BLaER1 treated with 17β-estradiol and CSF1 and Interleukin-3, amounts not matched to agents 10 nM and 100 nM (cell line): ENCODE data around the gene FUNDC2.

Source experiments
- H3K27ac ChIP-seq, 11 experiments: shearing (Covaris generic); formaldehyde crosslinking; 2 replicates each; pipeline ENCODE4 v1.8.1; 2022
- H3K27me3 ChIP-seq, 11 experiments: shearing (Covaris generic); formaldehyde crosslinking; 2 replicates each; pipeline ENCODE4 v1.8.1; 2022
- H3K36me3 ChIP-seq, 11 experiments: shearing (Covaris generic); formaldehyde crosslinking; 2 replicates each; pipeline ENCODE4 v1.8.1; 2022
- H3K4me1 ChIP-seq, 10 experiments: shearing (Covaris generic); formaldehyde crosslinking; 2 replicates each; pipeline ENCODE4 v1.8.1; 2022
- H3K4me2 ChIP-seq, 11 experiments: shearing (Covaris generic); formaldehyde crosslinking; 2 replicates each; pipeline ENCODE4 v1.8.1; 2022
- H3K4me3 ChIP-seq, 10 experiments: shearing (Covaris generic); formaldehyde crosslinking; 2 replicates each; pipeline ENCODE4 v1.8.1; 2022
- H3K9ac ChIP-seq, 11 experiments: shearing (Covaris generic); formaldehyde crosslinking; 2 replicates each; pipeline ENCODE4 v1.8.1; 2022
- H3K9me3 ChIP-seq, 11 experiments: shearing (Covaris generic); formaldehyde crosslinking; replicated peaks in 1 of 11; 2 replicates each; pipeline ENCODE4 v1.8.1; 2022
- H4K20me1 ChIP-seq, 11 experiments: shearing (Covaris generic); formaldehyde crosslinking; 2 replicates each; pipeline ENCODE4 v1.8.1; 2022
- Cebpa-rat ChIP-seq, 11 experiments: shearing (Covaris generic); IDR thresholded peaks; 2 replicates each; pipeline ENCODE4 v1.8.1; 2022

Gene FUNDC2

DNA sequence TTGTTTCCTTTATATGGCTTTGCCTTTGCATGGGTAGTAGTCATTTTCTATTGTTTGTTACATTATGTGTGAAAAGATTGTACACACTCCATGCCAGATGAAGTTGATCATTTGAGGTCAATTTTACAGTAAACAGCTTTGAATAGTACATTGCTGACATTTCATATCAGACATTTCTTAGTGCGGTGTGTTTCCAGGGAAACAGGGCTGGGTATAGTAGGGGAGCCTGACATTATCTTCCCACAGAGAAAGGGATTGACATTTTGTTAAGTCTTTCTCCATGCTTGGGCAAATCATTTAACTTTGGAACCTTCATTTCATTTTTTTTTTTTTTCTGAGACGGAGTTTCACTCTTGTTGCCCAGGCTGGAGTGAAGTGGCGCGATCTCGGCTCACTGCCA lies 5.0 kb downstream of the FUNDC2 start:
- H3K27ac ChIP-seq = no peak overlapping the region
- no peak overlapping the region for H3K4me3 ChIP-seq
- no peak overlapping the region for H3K4me2 ChIP-seq
- peaks cover 14 to 35% (median 30%) of the 10 kb centered on the region in 11 experiments; a peak in 19 of 22 replicates for H3K36me3 ChIP-seq
- H3K4me1 ChIP-seq = peaks cover 0 to 15% (median 13%) of the 10 kb centered on the region in 10 experiments; a peak in 15 of 20 replicates
- TF ChIP-seq Cebpa-rat (IDR thresholded peaks at IDR 0.05) = no peak
- H4K20me1 ChIP-seq = peaks cover 0 to 15% (median 0%) of the 10 kb centered on the region in 11 experiments; a peak in 4 of 22 replicates
- peaks cover 16 to 42% (median 31%) of the 10 kb centered on the region in 11 experiments for H3K9me3 ChIP-seq
- H3K27me3 ChIP-seq = peaks cover 0 to 73% (median 39%) of the 10 kb centered on the region in 11 experiments; a peak in 18 of 22 replicates
- H3K9ac ChIP-seq = no peak overlapping the region

DNA sequence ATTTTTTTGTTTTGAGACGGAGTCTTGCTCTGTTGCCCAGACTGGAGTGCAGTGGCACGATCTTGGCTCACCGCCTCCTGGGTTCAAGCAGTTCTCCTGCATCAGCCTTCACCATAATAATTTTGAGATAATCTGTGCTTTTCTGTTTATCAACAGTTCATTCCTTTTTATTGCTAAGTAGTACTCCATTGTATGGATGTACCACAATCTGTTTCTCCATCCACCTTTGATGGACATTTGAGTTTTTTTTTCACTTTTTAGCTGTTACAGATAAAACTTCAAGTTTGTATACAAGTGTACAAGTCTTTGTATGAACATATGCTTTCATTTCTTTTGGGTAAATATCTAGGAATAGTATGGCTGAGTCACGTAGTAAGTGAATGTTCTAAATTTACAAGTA lies 9.0 kb downstream of the FUNDC2 start:
- TF ChIP-seq Cebpa-rat (IDR thresholded peaks at IDR 0.05) = no peak
- Histone ChIP-seq H3K9me3 (peaks cover 35 to 70% (median 57%) of the 10 kb centered on the region in 11 experiments), H3K4me2 (no peak overlapping the region), H3K4me1 (no peaks in the 10 kb centered on the region), H3K27me3 (peaks cover 0 to 97% (median 59%) of the 10 kb centered on the region in 11 experiments; a peak in 21 of 22 replicates), H3K36me3 (peaks cover 20 to 67% (median 44%) of the 10 kb centered on the region in 11 experiments; a peak in 21 of 22 replicates), H3K27ac (no peak overlapping the region), H3K4me3 (no peak overlapping the region; a peak in 1 of 20 replicates), H4K20me1 (peaks cover 0 to 14% (median 0%) of the 10 kb centered on the region in 11 experiments; a peak in 3 of 22 replicates), H3K9ac (no peak overlapping the region)

GRCh38 chrX:155046129-155046810 lies 19.6 kb downstream of the FUNDC2 start:
- Histone ChIP-seq H4K20me1 (peaks cover 0 to 34% (median 0%) of the 10 kb centered on the region in 11 experiments; a peak in 6 of 22 replicates), H3K4me2 (no peak overlapping the region)
- no peak for TF ChIP-seq Cebpa-rat (IDR thresholded peaks at IDR 0.05)

DNA sequence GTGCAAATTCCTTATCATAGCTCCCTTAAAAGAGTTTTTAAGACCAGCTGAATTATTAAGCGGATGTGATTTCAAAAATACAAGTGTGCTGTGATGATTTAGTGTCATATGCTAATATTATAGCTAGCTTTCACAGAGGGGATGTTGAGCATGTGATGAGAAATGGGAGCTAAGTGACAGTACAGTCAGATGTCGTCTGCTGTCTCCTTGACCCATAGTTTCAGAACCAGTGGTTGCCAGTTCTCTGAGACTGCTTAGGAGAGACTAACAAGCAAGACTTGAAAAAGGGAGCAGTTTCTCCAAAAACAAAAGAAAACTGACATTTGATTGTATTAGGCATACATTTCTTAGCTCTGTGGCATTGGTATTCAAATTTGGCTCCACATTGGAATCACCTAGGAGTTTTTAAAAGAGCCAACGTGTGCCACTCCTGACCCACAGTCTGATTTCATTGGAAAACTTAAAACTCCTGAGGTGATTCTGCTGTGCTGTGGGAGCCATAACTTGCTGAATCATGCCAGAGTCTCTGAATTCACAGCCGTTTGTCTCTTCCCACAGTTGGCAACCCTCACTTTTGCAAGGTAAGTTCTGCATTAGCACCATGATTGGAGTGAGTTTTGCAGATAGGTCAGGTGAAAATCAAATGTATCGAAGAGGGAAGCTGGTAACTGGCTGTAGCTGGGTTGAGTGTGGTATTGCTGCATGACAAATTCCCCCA lies 20.3 kb downstream of the FUNDC2 start:
- no peak for TF ChIP-seq Cebpa-rat (IDR thresholded peaks at IDR 0.05)
- no peak overlapping the region for H3K27ac ChIP-seq
- H3K36me3 ChIP-seq = peaks cover 0 to 33% (median 15%) of the 10 kb centered on the region in 11 experiments; a peak in 12 of 22 replicates
- peaks cover 0 to 34% (median 0%) of the 10 kb centered on the region in 11 experiments; a peak in 6 of 22 replicates for H4K20me1 ChIP-seq
- no peak overlapping the region for H3K4me2 ChIP-seq
- H3K4me3 ChIP-seq = no peak overlapping the region
- H3K9ac ChIP-seq = no peak overlapping the region
- H3K4me1 ChIP-seq = 0 out of 20 replicates have a peak, but pooled peaks cover 0 to 6% (median 0%) of the 10 kb centered on the region in 10 experiments
- H3K27me3 ChIP-seq = peaks cover 78 to 100% (median 99%) of the 10 kb centered on the region in 11 experiments
- no peaks in the 10 kb centered on the region for H3K9me3 ChIP-seq

More at GRCh38 chrX:155046129-155046810, 19.6 kb downstream of the FUNDC2 start:
- Histone ChIP-seq H3K9me3 (no peaks in the 10 kb centered on the region), H3K9ac (no peak overlapping the region), H3K36me3 (peaks cover 0 to 26% (median 10%) of the 10 kb centered on the region in 11 experiments; a peak in 10 of 22 replicates), H3K27me3 (peaks cover 73 to 100% (median 99%) of the 10 kb centered on the region in 11 experiments), H3K27ac (no peak overlapping the region), H3K4me3 (no peak overlapping the region), H3K4me1 (0 out of 20 replicates have a peak, but pooled peaks cover 0 to 6% (median 0%) of the 10 kb centered on the region in 10 experiments)

DNA sequence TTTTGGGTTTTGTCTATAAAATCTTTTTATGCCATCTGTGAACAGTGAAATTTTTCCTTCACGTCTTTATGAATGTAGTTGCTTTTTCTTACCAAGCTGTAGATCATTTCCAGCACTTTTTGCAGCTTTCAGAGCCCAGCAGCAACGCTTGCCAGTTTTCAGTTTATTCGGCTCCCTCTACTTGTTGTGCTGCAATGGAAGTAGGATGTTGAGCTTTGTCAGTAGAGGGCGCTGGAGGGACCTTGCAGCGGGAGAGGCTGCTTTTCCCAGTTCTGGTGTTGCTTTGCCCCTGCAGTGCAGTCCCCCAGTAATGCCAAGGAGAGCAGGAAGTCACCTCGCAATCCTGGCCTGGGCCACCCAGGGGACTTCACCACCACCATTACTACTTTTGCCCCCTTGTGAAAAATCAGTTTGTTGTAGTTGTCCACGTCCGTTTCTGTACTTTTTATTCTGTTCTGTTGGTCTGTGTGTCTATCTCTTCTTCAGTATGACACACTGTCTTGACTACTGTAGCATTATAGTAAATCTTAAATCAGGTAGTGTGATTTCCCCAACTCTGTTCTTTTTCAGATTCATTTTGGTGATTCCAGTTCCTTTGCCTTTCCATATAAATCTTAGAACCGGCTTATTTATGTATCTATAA lies 22.5 kb downstream of the FUNDC2 start:
- no peak overlapping the region for H3K27ac ChIP-seq
- peaks cover 0 to 46% (median 20%) of the 10 kb centered on the region in 11 experiments; a peak in 16 of 22 replicates for H3K36me3 ChIP-seq
- no peak overlapping the region for H3K9ac ChIP-seq
- H3K27me3 ChIP-seq = peaks cover 76 to 100% (median 99%) of the 10 kb centered on the region in 11 experiments
- H3K4me2 ChIP-seq = no peak overlapping the region
- no peak overlapping the region for H3K4me3 ChIP-seq
- TF ChIP-seq Cebpa-rat (IDR thresholded peaks at IDR 0.05) = no peak
- no peaks in the 10 kb centered on the region for H3K9me3 ChIP-seq
- peaks cover 0 to 25% (median 0%) of the 10 kb centered on the region in 11 experiments; a peak in 5 of 22 replicates for H4K20me1 ChIP-seq
- 0 out of 20 replicates have a peak, but pooled peaks cover 0 to 6% (median 0%) of the 10 kb centered on the region in 10 experiments for H3K4me1 ChIP-seq

- peaks cover 0 to 16% (median 0%) of the 10 kb centered on the region in 11 experiments; a peak in 5 of 22 replicates for H4K20me1 ChIP-seq
- no peak overlapping the region for H3K27ac ChIP-seq
- no peak overlapping the region for H3K9ac ChIP-seq
- no peak overlapping the region for H3K4me2 ChIP-seq
- no peak overlapping the region for H3K4me3 ChIP-seq
- H3K36me3 ChIP-seq = peaks cover 0 to 37% (median 15%) of the 10 kb centered on the region in 11 experiments; a peak in 15 of 22 replicates
- peaks cover 0 to 3% (median 0%) of the 10 kb centered on the region in 11 experiments; a peak in 2 of 22 replicates for H3K9me3 ChIP-seq
- H3K4me1 ChIP-seq = 0 out of 20 replicates have a peak, but pooled peaks cover 0 to 6% (median 0%) of the 10 kb centered on the region in 10 experiments
- TF ChIP-seq Cebpa-rat (IDR thresholded peaks at IDR 0.05) = no peak
- peaks cover 60 to 100% (median 95%) of the 10 kb centered on the region in 11 experiments for H3K27me3 ChIP-seq
These were observed 26.3 kb downstream of the FUNDC2 start for GRCh38 chrX:155052738-155053498.

DNA sequence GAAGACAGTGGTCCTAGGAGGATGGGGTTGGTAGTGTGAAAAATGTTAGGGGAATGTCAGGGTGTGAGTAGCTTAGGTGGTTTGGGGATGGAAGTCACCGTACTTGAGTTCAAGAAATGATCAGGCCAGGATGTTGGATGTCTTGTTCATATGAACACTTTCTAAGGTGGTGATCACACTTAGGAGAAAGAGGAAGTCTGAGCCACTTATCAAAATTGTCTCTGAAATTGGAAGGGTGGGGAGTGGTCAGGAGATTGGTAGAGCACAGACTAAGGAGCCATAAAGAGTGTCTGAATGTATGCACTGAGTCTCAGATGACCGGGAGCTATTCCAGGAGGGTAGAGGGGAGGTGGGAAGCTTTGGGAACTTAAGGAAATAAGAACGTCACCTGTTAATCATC lies 27.0 kb downstream of the FUNDC2 start:
- H3K9me3 ChIP-seq = peaks cover 0 to 3% (median 0%) of the 10 kb centered on the region in 11 experiments; a peak in 2 of 22 replicates
- peaks cover 0 to 32% (median 15%) of the 10 kb centered on the region in 11 experiments; a peak in 15 of 22 replicates for H3K36me3 ChIP-seq
- peaks cover 0 to 15% (median 0%) of the 10 kb centered on the region in 11 experiments; a peak in 4 of 22 replicates for H4K20me1 ChIP-seq
- no peak overlapping the region for H3K4me2 ChIP-seq
- H3K27me3 ChIP-seq = peaks cover 61 to 100% (median 95%) of the 10 kb centered on the region in 11 experiments
- no peak overlapping the region for H3K27ac ChIP-seq
- no peak overlapping the region for H3K9ac ChIP-seq
- H3K4me3 ChIP-seq = no peak overlapping the region
- no peak for TF ChIP-seq Cebpa-rat (IDR thresholded peaks at IDR 0.05)
- 0 out of 20 replicates have a peak, but pooled peaks cover 0 to 6% (median 0%) of the 10 kb centered on the region in 10 experiments for H3K4me1 ChIP-seq
